Ishikawa (cell line): ENCODE results near the gene SLC18A2.

Experiments
- CEBPB ChIP-seq: IDR thresholded peaks from 2 replicates; pipeline ENCODE4 v1.6.1; 2012
- CREB1 ChIP-seq: IDR thresholded peaks from 2 replicates; pipeline ENCODE4 v1.6.1; 2012; ENCODE audit warnings: low read depth
- EGR1 ChIP-seq: IDR thresholded peaks from 2 replicates; pipeline ENCODE4 v1.6.1; 2012
- EP300 ChIP-seq: IDR thresholded peaks from 2 replicates; pipeline ENCODE4 v1.6.1; 2012; ENCODE audit warnings: borderline replicate concordance
- FOXM1 ChIP-seq: IDR thresholded peaks from 2 replicates; pipeline ENCODE4 v1.6.1; 2012; ENCODE audit warnings: low read depth, borderline replicate concordance
- NFIC ChIP-seq: IDR thresholded peaks from 2 replicates; pipeline ENCODE4 v1.6.1; 2012
- RAD21 ChIP-seq: IDR thresholded peaks from 2 replicates; pipeline ENCODE4 v1.6.1; 2012; ENCODE audit warnings: low read depth
- TAF1 ChIP-seq: IDR thresholded peaks from 2 replicates; pipeline ENCODE4 v1.6.1; 2012; ENCODE audit warnings: low read depth, mild to moderate bottlenecking
- TCF12 ChIP-seq: IDR thresholded peaks from 2 replicates; pipeline ENCODE4 v1.6.1; 2012; ENCODE audit warnings: low read depth
- TEAD4 ChIP-seq: IDR thresholded peaks from 2 replicates; pipeline ENCODE4 v1.6.1; 2012
- USF1 ChIP-seq: IDR thresholded peaks from 2 replicates; pipeline ENCODE4 v1.6.1; 2012
- YY1 ChIP-seq: IDR thresholded peaks from 2 replicates; pipeline ENCODE4 v1.6.1; 2012; ENCODE audit warnings: low read depth
- ZBTB7A ChIP-seq: IDR thresholded peaks from 2 replicates; pipeline ENCODE4 v1.6.1; 2012; ENCODE audit warnings: low read depth
- TF ChIP-seq, protein P1 (sequence below): IDR thresholded peaks from 2 replicates; pipeline ENCODE4 v1.6.1; 2012
- TF ChIP-seq, protein P2 (sequence below): IDR thresholded peaks from 2 replicates; pipeline ENCODE4 v1.6.1; 2012; ENCODE audit warnings: low read depth, mild to moderate bottlenecking

Gene SLC18A2

GRCh38 chr10:117257721-117258120 is 16.8 kb downstream of the SLC18A2 start:
- TF ChIP-seq, protein P1, sequence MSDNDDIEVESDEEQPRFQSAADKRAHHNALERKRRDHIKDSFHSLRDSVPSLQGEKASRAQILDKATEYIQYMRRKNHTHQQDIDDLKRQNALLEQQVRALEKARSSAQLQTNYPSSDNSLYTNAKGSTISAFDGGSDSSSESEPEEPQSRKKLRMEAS, result no peak
- TF ChIP-seq, protein P2, sequence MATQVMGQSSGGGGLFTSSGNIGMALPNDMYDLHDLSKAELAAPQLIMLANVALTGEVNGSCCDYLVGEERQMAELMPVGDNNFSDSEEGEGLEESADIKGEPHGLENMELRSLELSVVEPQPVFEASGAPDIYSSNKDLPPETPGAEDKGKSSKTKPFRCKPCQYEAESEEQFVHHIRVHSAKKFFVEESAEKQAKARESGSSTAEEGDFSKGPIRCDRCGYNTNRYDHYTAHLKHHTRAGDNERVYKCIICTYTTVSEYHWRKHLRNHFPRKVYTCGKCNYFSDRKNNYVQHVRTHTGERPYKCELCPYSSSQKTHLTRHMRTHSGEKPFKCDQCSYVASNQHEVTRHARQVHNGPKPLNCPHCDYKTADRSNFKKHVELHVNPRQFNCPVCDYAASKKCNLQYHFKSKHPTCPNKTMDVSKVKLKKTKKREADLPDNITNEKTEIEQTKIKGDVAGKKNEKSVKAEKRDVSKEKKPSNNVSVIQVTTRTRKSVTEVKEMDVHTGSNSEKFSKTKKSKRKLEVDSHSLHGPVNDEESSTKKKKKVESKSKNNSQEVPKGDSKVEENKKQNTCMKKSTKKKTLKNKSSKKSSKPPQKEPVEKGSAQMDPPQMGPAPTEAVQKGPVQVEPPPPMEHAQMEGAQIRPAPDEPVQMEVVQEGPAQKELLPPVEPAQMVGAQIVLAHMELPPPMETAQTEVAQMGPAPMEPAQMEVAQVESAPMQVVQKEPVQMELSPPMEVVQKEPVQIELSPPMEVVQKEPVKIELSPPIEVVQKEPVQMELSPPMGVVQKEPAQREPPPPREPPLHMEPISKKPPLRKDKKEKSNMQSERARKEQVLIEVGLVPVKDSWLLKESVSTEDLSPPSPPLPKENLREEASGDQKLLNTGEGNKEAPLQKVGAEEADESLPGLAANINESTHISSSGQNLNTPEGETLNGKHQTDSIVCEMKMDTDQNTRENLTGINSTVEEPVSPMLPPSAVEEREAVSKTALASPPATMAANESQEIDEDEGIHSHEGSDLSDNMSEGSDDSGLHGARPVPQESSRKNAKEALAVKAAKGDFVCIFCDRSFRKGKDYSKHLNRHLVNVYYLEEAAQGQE, result no peak
- no peak for TF ChIP-seq CREB1
- TF ChIP-seq RAD21, result no peak
- TF ChIP-seq TCF12, result no peak
- no peak for TF ChIP-seq NFIC
- TF ChIP-seq TAF1, result no peak
- no peak for TF ChIP-seq YY1
- TF ChIP-seq CEBPB, result no peak
- no peak for TF ChIP-seq ZBTB7A
- no peak for TF ChIP-seq EP300
- TF ChIP-seq USF1, result no peak
- TF ChIP-seq EGR1, result no peak
- no peak for TF ChIP-seq TEAD4
- TF ChIP-seq FOXM1, result no peak

- TF ChIP-seq CREB1, result no peak
- TF ChIP-seq TAF1, result no peak
- no peak for TF ChIP-seq YY1
- TF ChIP-seq EP300, result no peak
- TF ChIP-seq ZBTB7A, result no peak
- no peak for TF ChIP-seq CEBPB
- TF ChIP-seq RAD21, result no peak
- TF ChIP-seq NFIC, result no peak
- TF ChIP-seq TCF12, result no peak
- no peak for TF ChIP-seq USF1
- TF ChIP-seq EGR1, result no peak
- TF ChIP-seq FOXM1, result no peak
- TF ChIP-seq, protein P1, result no peak
- TF ChIP-seq TEAD4, result no peak
- TF ChIP-seq, protein P2, result no peak
Measured at GRCh38 chr10:117259279-117259678, 18.4 kb downstream of the SLC18A2 start.

DNA sequence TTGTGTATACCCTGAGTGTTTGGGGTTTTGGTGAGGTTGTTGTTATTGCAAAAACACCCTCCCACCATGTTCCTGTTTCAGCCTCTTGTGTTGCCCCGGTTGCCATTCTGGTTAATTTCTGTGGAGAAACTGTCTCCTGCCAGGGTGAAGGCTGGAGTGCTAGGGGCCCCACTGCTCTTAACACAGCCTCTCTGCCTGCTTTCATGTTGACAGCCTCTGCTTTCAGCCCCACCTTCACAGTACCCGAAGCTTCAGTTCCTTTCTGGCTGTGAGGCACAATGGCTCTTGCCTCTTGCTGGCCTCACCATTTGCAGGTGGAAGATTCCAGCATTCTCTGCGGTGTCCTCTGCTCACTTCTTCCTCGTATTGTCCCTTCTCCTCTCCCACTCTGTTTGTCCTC is 19.2 kb downstream of the SLC18A2 start:
- TF ChIP-seq USF1 (no peak), ZBTB7A (no peak), YY1 (no peak), TAF1 (no peak), EGR1 (no peak), CEBPB (no peak), FOXM1 (no peak), CREB1 (no peak), TEAD4 (no peak), TCF12 (no peak)
- TF ChIP-seq, protein P1, result no peak
- TF ChIP-seq, protein P2, result no peak

GRCh38 chr10:117261501-117261900 is 20.6 kb downstream of the SLC18A2 start:
- TF ChIP-seq CREB1, result no peak
- TF ChIP-seq ZBTB7A, result no peak
- no peak for TF ChIP-seq TEAD4
- TF ChIP-seq, protein P1, result no peak
- TF ChIP-seq RAD21, result no peak
- no peak for TF ChIP-seq EGR1
- TF ChIP-seq CEBPB, result no peak
- TF ChIP-seq TCF12, result no peak
